Esophagus squamous epithelium (tissue), 4 donors: Measurements from ENCODE around the gene DNAJC15.

Experiments
- POLR2A ChIP-seq, 4 donors: fragments of 450-650 bp; IDR thresholded peaks; one replicate each; pipeline ENCODE4 v1.6.1; 2017; ENCODE audit warnings: antibody characterized with exemption in 4 of 4, mild to moderate bottlenecking in 4 of 4, moderate library complexity in 3 of 4
- TF ChIP-seq, protein P1 (sequence below), 6 experiments: fragments of 450-650 bp in 4 of 6; fragments of 200-600 bp in 2 of 6; sonication (generic) in 2 of 6; IDR thresholded peaks; one replicate each; pipeline ENCODE4 v1.5.1; 2016 to 2019; ENCODE audit warnings: antibody characterized with exemption in 6 of 6, mild to moderate bottlenecking in 4 of 6, moderate library complexity in 4 of 6

DNA sequence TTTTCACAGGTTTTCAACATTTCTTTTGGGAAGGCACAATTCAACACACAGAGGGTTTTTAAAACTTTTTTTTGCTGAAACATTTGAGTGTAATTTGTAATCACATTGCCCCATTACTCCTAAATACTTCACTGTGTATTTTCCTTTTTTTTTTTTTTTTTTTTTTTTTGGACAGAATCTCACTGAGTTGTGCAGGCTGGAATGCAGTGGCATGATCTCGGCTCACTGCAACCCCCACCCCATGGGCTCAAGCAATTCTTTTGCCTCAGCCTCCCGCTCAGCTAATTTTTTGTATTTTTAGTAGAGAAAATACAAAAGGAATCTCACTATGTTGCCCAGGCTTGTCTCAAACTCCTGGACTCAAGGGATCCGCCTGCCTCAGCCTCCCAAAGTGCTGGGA, 14.8 kb upstream of the DNAJC15 start:
- TF ChIP-seq POLR2A (IDR thresholded peaks at IDR 0.05): no peak
- TF ChIP-seq, protein P1, sequence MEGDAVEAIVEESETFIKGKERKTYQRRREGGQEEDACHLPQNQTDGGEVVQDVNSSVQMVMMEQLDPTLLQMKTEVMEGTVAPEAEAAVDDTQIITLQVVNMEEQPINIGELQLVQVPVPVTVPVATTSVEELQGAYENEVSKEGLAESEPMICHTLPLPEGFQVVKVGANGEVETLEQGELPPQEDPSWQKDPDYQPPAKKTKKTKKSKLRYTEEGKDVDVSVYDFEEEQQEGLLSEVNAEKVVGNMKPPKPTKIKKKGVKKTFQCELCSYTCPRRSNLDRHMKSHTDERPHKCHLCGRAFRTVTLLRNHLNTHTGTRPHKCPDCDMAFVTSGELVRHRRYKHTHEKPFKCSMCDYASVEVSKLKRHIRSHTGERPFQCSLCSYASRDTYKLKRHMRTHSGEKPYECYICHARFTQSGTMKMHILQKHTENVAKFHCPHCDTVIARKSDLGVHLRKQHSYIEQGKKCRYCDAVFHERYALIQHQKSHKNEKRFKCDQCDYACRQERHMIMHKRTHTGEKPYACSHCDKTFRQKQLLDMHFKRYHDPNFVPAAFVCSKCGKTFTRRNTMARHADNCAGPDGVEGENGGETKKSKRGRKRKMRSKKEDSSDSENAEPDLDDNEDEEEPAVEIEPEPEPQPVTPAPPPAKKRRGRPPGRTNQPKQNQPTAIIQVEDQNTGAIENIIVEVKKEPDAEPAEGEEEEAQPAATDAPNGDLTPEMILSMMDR (IDR thresholded peaks at IDR 0.05): no peak
